Panc1 (cell line): ENCODE results near the gene LITAF. TPM values are rescaled to one million over a fixed set of nuclear protein-coding genes. Genes with fewer than 3 reads are reported as not detected.
"Not testable (repeated sequence)": the region's sequence is repeated elsewhere in the genome, so short reads cannot be mapped to it uniquely, and the experiment has no call there.

Experiments used
- ATAC-seq: fragments of 200-7000 bp; cut with Tn5 transposase; 2 replicates; pipeline ENCODE4 v1.9.1; 2020; ENCODE audit warnings: mild to moderate bottlenecking, moderate library complexity
- BruUV-seq: library from RNA; stranded (reverse); fragments of 400-500 nt; replicated peaks from 2 replicates; lab custom pipeline; 2021; lab: Mats Ljungman, UMichigan
- CTCF ChIA-PET: fragments of 300-600 bp; sonication (Branson Sonifier 250); formaldehyde crosslinking; loops from one replicate; lab custom pipeline; 2022; ENCODE audit warnings: antibody characterized with exemption; lab: Charles Lee
- POLR2A ChIA-PET: fragments of 300-600 bp; sonication (Branson Sonifier 250); formaldehyde crosslinking; loops from one replicate; lab custom pipeline; 2022; ENCODE audit warnings: antibody characterized with exemption; lab: Charles Lee
- DNase-seq: peaks from one replicate; pipeline ENCODE4 v3.0.0-alpha.2; 2010; ENCODE audit warnings: low read depth, low spot score
- H3K27ac ChIP-seq: 2 replicates; pipeline ENCODE4 v1.5.1; 2011; ENCODE audit warnings: mild to moderate bottlenecking, low read length, inconsistent platforms
- H3K27me3 ChIP-seq: fragments of 200-500 bp; sonication (Bioruptor generic); 2 replicates; pipeline ENCODE4 v1.6.0; 2014; ENCODE audit warnings: low read length, inconsistent platforms; ENCODE audit not compliant: control insufficient read depth, insufficient read depth
- H3K36me3 ChIP-seq: fragments of 200-500 bp; sonication (Bioruptor generic); 2 replicates; pipeline ENCODE4 v1.5.1; 2014; ENCODE audit warnings: inconsistent platforms, mild to moderate bottlenecking, low read length, moderate library complexity; ENCODE audit not compliant: control insufficient read depth, insufficient read depth
- H3K4me1 ChIP-seq: 2 replicates; pipeline ENCODE4 v1.5.1; 2011; ENCODE audit warnings: inconsistent platforms, mild to moderate bottlenecking, low read length, moderate library complexity; ENCODE audit not compliant: control insufficient read depth, insufficient read depth
- H3K4me3 ChIP-seq, 2 experiments: 2 replicates each; pipeline ENCODE4 v1.5.1; 2011 to 2012; ENCODE audit warnings: low read depth in 2 of 2, low read length in 2 of 2, mild to moderate bottlenecking in 2 of 2, inconsistent platforms in 1 of 2, moderate library complexity in 1 of 2
- H3K9me3 ChIP-seq: fragments of 200-500 bp; sonication (Bioruptor generic); 2 replicates; pipeline ENCODE4 v1.5.1; 2014; ENCODE audit warnings: low read depth, mild to moderate bottlenecking, inconsistent platforms, low read length, moderate library complexity; ENCODE audit not compliant: control insufficient read depth, insufficient read depth
- CTCF ChIP-seq: fragments of 450-650 bp; IDR thresholded peaks from 2 replicates; pipeline ENCODE4 v1.5.1; 2017; ENCODE audit warnings: mild to moderate bottlenecking
- POLR2AphosphoS5 ChIP-seq: IDR thresholded peaks from 2 replicates; pipeline ENCODE4 v1.6.1; 2012; ENCODE audit warnings: mild to moderate bottlenecking, low read depth, low read length, moderate library complexity
- REST ChIP-seq, 2 experiments: IDR thresholded peaks; 2 replicates each; pipeline ENCODE4 v1.6.1; 2011 to 2012; ENCODE audit warnings: low read depth in 2 of 2, control low read depth in 1 of 2, low read length in 1 of 2, mild to moderate bottlenecking in 1 of 2, moderate library complexity in 1 of 2; ENCODE audit not compliant: insufficient read depth in 1 of 2
- SIN3A ChIP-seq: IDR thresholded peaks from 2 replicates; pipeline ENCODE4 v1.6.1; 2012; ENCODE audit warnings: low read depth, mild to moderate bottlenecking, low read length, moderate library complexity, borderline replicate concordance; ENCODE audit not compliant: insufficient read depth
- TCF7L2 ChIP-seq: IDR thresholded peaks from 2 replicates; pipeline ENCODE4 v1.6.1; 2011; ENCODE audit warnings: mild to moderate bottlenecking, low read depth, low read length, inconsistent platforms
- in situ Hi-C: cut with HindIII; loops from 2 replicates; pipeline ENCODE4 v1.10.0; 2016; ENCODE audit warnings: low sequenced_read_pairs, low pct_unique_long_range_greater_than_20kb
- intact Hi-C: fragments of 100-400 bp; cut with micrococcal nuclease; formaldehyde crosslinking; loops from one replicate; pipeline ENCODE4 v1.10.0; 2022; ENCODE audit not compliant: unreplicated experiment
- total RNA-seq: library from RNA; stranded (reverse); gene quantifications from one replicate; pipeline ENCODE4 v1.2.1, GENCODE V29; 2021; ENCODE audit not compliant: unreplicated experiment

Gene LITAF
- total RNA-seq, 1 experiment from 2014 or later: 85.2 TPM

DNA sequence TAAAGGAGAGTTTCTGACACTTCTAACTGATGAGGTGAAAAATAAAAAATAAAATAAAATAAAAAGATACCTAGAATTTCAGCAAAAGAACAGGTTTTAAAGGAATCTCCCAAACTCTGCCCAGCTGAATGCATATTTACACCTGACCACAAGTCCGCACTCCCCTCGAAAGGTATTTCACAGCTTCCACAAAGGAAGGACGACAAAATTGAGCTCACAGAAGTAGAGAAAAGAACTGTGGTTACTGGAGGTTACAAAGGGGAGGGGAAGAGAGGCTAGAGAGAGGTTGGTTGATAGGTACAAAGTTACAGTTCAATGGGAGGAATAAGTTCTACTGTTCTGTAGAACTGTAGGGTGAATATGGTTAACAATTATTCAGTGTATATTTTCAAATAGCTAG is 5.0 kb downstream of the LITAF start:
- ATAC-seq: no peak
- intact Hi-C loops (no loop called here), in situ Hi-C loops (no loop called here)
- Histone ChIP-seq H3K27me3 (no peaks in the 10 kb centered on the region), H3K4me3 (no peak overlapping the region), H3K27ac (no peak overlapping the region), H3K9me3 (no peaks in the 10 kb centered on the region), H3K36me3 (no peaks in the 10 kb centered on the region), H3K4me1 (peaks cover 31% of the 10 kb centered on the region)
- CTCF ChIA-PET: no interaction called here
- no peak for TF ChIP-seq TCF7L2
- TF ChIP-seq REST (IDR thresholded peaks at IDR 0.05; ENCODE audit: insufficient read depth in 1 of 2, low read depth in 2 of 2, low read length in 1 of 2): no peak
- TF ChIP-seq SIN3A: no peak
- TF ChIP-seq POLR2AphosphoS5: no peak
- no peak for TF ChIP-seq CTCF
- BruUV-seq: no TSS peak
- POLR2A ChIA-PET: no interaction called here
- no peak for DNase-seq

DNA sequence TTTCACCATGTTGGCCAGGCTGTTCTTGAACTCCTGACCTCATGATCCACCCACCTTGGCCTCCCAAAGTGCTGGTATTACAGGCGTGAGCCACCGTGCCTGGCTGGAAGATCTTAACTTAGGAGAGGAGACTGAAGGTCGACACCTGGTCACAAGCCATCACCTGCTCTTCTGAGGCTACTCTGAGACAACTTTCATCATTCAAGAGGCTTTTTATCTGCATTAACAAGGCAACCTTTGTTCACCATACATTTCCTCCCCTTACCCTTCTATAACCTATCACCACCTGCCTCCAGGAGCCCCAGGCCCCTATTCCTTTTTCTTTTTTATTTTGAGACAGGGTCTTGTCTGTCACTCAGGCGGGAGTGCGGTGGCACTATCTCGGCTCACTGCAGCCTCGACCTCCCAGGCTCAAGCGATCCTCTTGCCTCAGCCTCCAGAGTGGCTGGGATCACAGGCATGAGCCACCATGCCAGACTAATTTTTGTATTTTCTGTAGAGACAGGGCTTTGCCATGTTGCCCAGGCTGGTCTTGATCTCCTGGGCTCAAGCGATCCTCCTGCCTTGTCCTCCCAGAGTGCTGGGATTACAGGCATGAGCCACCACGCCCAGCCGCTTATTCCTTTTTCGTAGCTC is 6.2 kb downstream of the LITAF start:
- Histone ChIP-seq H3K4me3 (no peak overlapping the region), H3K9me3 (no peaks in the 10 kb centered on the region), H3K27ac (no peak overlapping the region), H3K27me3 (no peaks in the 10 kb centered on the region), H3K4me1 (peaks cover 33% of the 10 kb centered on the region), H3K36me3 (no peaks in the 10 kb centered on the region)
- ChIA-PET POLR2A (no interaction called here), CTCF (no interaction called here)
- in situ Hi-C loops (no loop called here), intact Hi-C loops (no loop called here)
- DNase-seq (no peak), ATAC-seq (no peak)
- no TSS peak for BruUV-seq
- no peak for TF ChIP-seq CTCF
- no peak for TF ChIP-seq SIN3A
- TF ChIP-seq REST (IDR thresholded peaks at IDR 0.05; ENCODE audit: insufficient read depth in 1 of 2, low read depth in 2 of 2, low read length in 1 of 2): no peak
- no peak for TF ChIP-seq POLR2AphosphoS5
- TF ChIP-seq TCF7L2: no peak

GRCh38 chr16:11577290-11577660 is 9.4 kb downstream of the LITAF start:
- DNase-seq, H3K9me3 ChIP-seq, in situ Hi-C loops, CTCF ChIA-PET, intact Hi-C loops, BruUV-seq, H3K27ac ChIP-seq, H3K4me1 ChIP-seq, H3K36me3 ChIP-seq, H3K27me3 ChIP-seq, ATAC-seq, H3K4me3 ChIP-seq: not testable (repeated sequence)
- POLR2A ChIA-PET: interaction anchor here (0.8 kb wide), 1 partner anchor 33 kb away, joined by 4 read pairs; no protein-coding TSS in a partner anchor
